Measurements from ENCODE around the gene NEURL4.

DNA sequence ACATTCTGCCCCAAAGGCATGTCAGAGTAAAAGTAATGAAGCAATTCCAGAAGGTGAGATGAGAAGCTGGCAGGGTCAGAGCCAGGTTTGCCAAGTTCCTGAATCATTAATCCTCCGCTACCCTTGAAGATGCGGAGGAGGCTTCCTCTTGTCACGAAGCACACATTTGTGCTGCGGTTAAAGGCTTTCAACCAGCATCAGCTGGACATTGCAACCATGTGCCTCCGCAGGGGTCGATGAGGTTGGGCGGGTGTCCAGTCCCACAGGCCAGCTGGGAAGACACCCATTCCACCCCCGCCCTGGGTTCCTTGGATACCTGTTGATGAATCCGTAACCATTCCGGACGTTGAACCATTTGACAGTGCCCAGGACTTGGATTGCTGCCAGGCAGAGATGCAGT lies 36.0 kb downstream of the NEURL4 start:
- TF ChIP-seq, protein P1, sequence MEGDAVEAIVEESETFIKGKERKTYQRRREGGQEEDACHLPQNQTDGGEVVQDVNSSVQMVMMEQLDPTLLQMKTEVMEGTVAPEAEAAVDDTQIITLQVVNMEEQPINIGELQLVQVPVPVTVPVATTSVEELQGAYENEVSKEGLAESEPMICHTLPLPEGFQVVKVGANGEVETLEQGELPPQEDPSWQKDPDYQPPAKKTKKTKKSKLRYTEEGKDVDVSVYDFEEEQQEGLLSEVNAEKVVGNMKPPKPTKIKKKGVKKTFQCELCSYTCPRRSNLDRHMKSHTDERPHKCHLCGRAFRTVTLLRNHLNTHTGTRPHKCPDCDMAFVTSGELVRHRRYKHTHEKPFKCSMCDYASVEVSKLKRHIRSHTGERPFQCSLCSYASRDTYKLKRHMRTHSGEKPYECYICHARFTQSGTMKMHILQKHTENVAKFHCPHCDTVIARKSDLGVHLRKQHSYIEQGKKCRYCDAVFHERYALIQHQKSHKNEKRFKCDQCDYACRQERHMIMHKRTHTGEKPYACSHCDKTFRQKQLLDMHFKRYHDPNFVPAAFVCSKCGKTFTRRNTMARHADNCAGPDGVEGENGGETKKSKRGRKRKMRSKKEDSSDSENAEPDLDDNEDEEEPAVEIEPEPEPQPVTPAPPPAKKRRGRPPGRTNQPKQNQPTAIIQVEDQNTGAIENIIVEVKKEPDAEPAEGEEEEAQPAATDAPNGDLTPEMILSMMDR (IDR thresholded peaks at IDR 0.05), result no peak
- no peak for TF ChIP-seq POLR2A (IDR thresholded peaks at IDR 0.05)
